Measurements from ENCODE around the gene LRRC18.

Gene LRRC18

DNA sequence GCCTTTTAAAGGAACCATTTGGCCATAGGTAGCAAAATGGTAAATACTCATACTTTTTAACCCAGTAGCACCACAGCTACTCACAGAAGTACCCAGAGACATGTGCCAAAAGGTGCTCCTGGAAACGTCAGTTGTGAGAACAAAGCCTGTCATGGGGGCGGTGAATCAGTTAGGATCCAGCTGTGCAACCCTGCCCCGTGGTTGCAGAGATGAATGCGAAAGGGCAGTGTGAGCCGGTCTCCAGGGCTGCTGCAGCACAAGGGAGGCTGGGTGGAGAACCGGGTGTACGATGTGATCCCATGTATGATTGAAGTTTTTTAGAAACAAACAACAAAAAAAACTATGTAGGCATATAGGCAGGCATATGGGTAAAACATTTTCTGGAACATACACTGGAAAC is 1.3 kb upstream of the LRRC18 start:
- no peak for DNase-seq (ENCODE audit: low read depth)
- no peak overlapping the region for H3K4me3 ChIP-seq (ENCODE audit: low read length)
- TF ChIP-seq CTCF (IDR thresholded peaks at IDR 0.05; ENCODE audit: insufficient read depth, low read depth, low read length, missing control alignments): no peak

- no peak for DNase-seq (ENCODE audit: low read depth)
- no peak for TF ChIP-seq CTCF (IDR thresholded peaks at IDR 0.05; ENCODE audit: insufficient read depth, low read depth, low read length, missing control alignments)
- no peak overlapping the region for H3K4me3 ChIP-seq (ENCODE audit: low read length)
Observed at GRCh38 chr10:48940372-48940771, 732 bp upstream of the LRRC18 start.

GRCh38 chr10:48938990-48939536 is 577 bp downstream of the LRRC18 start:
- no peak for DNase-seq (ENCODE audit: low read depth)
- no peak overlapping the region for H3K4me3 ChIP-seq (ENCODE audit: low read length)
- no peak for TF ChIP-seq CTCF (IDR thresholded peaks at IDR 0.05; ENCODE audit: insufficient read depth, low read depth, low read length, missing control alignments)

GRCh38 chr10:48938281-48938680 is 1.4 kb downstream of the LRRC18 start:
- no peak for DNase-seq (ENCODE audit: low read depth)
- no peak for TF ChIP-seq CTCF (IDR thresholded peaks at IDR 0.05; ENCODE audit: insufficient read depth, low read depth, low read length, missing control alignments)
- H3K4me3 ChIP-seq (ENCODE audit: low read length): no peak overlapping the region

GRCh38 chr10:48937796-48938195 is 1.8 kb downstream of the LRRC18 start:
- TF ChIP-seq CTCF (IDR thresholded peaks at IDR 0.05; ENCODE audit: insufficient read depth, low read depth, low read length, missing control alignments): no peak

GRCh38 chr10:48935577-48935976 is 4.1 kb downstream of the LRRC18 start:
- no peak for TF ChIP-seq CTCF (IDR thresholded peaks at IDR 0.05; ENCODE audit: insufficient read depth, low read depth, low read length, missing control alignments)
- DNase-seq (ENCODE audit: low read depth): no peak
- H3K4me3 ChIP-seq (ENCODE audit: low read length): no peak overlapping the region

More at GRCh38 chr10:48937796-48938195, 1.8 kb downstream of the LRRC18 start:
- no peak for DNase-seq (ENCODE audit: low read depth)
- H3K4me3 ChIP-seq (ENCODE audit: low read length): no peak overlapping the region

All from epithelial cell of esophagus (primary cell).